A673 (cell line): ENCODE results near the gene LYPLA2. TPM values are rescaled to one million over a fixed set of nuclear protein-coding genes. Genes with fewer than 3 reads are reported as not detected.
"Not testable (repeated sequence)": the region's sequence is repeated elsewhere in the genome, so short reads cannot be mapped to it uniquely, and the experiment has no call there.

Experiments
- BruUV-seq: library from RNA; stranded (reverse); fragments of 400-500 nt; replicated peaks from 2 replicates; lab custom pipeline; 2021; lab: Mats Ljungman, UMichigan
- CTCF ChIA-PET: fragments of 300-600 bp; sonication (Branson Sonifier 250); formaldehyde crosslinking; loops from one replicate; lab custom pipeline; 2022; ENCODE audit warnings: antibody characterized with exemption; lab: Charles Lee
- POLR2A ChIA-PET: fragments of 300-600 bp; sonication (Branson Sonifier 250); formaldehyde crosslinking; loops from one replicate; lab custom pipeline; 2022; ENCODE audit warnings: antibody characterized with exemption; ENCODE audit not compliant: low non-redundant PET; lab: Charles Lee
- DNase-seq: peaks from one replicate; pipeline ENCODE4 v3.0.0-alpha.2; 2015; ENCODE audit warnings: low spot score
- H3K27ac ChIP-seq: fragments of 200-600 bp; sonication (generic); 2 replicates; pipeline ENCODE4 v1.5.1; 2016; ENCODE audit warnings: mixed run types, low read depth, mild to moderate bottlenecking, mixed read lengths, antibody characterized with exemption, low read length; ENCODE audit not compliant: poor library complexity, severe bottlenecking
- H3K27me3 ChIP-seq: fragments of 200-600 bp; sonication (generic); replicated peaks from 2 replicates; pipeline ENCODE4 v1.6.1; 2017; ENCODE audit warnings: mixed run types, low read depth, mild to moderate bottlenecking, mixed read lengths, antibody characterized with exemption, low read length; ENCODE audit not compliant: insufficient read depth, poor library complexity
- H3K36me3 ChIP-seq: fragments of 200-600 bp; sonication (generic); 2 replicates; pipeline ENCODE4 v1.6.1; 2016; ENCODE audit warnings: mixed run types, mild to moderate bottlenecking, mixed read lengths, antibody characterized with exemption, low read length; ENCODE audit not compliant: insufficient read depth, poor library complexity, severe bottlenecking
- H3K4me1 ChIP-seq: fragments of 200-600 bp; sonication (generic); 2 replicates; pipeline ENCODE4 v1.6.1; 2017; ENCODE audit warnings: mixed run types, mild to moderate bottlenecking, mixed read lengths, antibody characterized with exemption, low read length; ENCODE audit not compliant: insufficient read depth, poor library complexity, severe bottlenecking
- H3K4me3 ChIP-seq: fragments of 200-600 bp; sonication (generic); 2 replicates; pipeline ENCODE4 v1.5.1; 2016; ENCODE audit warnings: low read depth, mixed run types, mild to moderate bottlenecking, mixed read lengths, low read length; ENCODE audit not compliant: poor library complexity, severe bottlenecking
- H3K9me3 ChIP-seq: fragments of 200-600 bp; sonication (generic); 2 replicates; pipeline ENCODE4 v1.6.1; 2016; ENCODE audit warnings: mixed run types, low read depth, mild to moderate bottlenecking, mixed read lengths, antibody characterized with exemption, low read length; ENCODE audit not compliant: poor library complexity, severe bottlenecking
- CTCF ChIP-seq: fragments of 300-800, 200-600 bp; sonication (generic); conservative IDR thresholded peaks from 2 replicates; pipeline ENCODE4 v1.5.1; 2017; ENCODE audit warnings: low read depth, mild to moderate bottlenecking, antibody characterized with exemption, low read length, moderate library complexity, mixed read lengths
- EZH2 ChIP-seq: fragments of 200-600 bp; sonication (generic); IDR thresholded peaks from 2 replicates; pipeline ENCODE4 v1.6.1; 2017; ENCODE audit warnings: borderline replicate concordance, low read depth, mild to moderate bottlenecking, mixed read lengths, antibody characterized with exemption, low read length; ENCODE audit not compliant: poor library complexity, severe bottlenecking
- intact Hi-C: fragments of 100-400 bp; cut with micrococcal nuclease; formaldehyde crosslinking; loops from one replicate; pipeline ENCODE4 v1.10.0; 2022; ENCODE audit not compliant: unreplicated experiment
- total RNA-seq: library from RNA; stranded (reverse); gene quantifications from 2 replicates; pipeline ENCODE4 v1.2.3, GENCODE V29; 2021

Gene LYPLA2
- total RNA-seq, 1 experiment from 2014 or later: 66.2 TPM

- no peaks in the 10 kb centered on the region for H3K9me3 ChIP-seq
- no peaks in the 10 kb centered on the region for H3K27me3 ChIP-seq
- no TSS peak for BruUV-seq
- intact Hi-C loops: no loop called here
- H3K4me1 ChIP-seq: peaks cover 12% of the 10 kb centered on the region
- no peak overlapping the region for H3K4me3 ChIP-seq
- TF ChIP-seq CTCF (no peak), EZH2 (no peak)
- ChIA-PET POLR2A (no interaction called here), CTCF (no interaction called here)
- DNase-seq: no peak
- H3K36me3 ChIP-seq: no peaks in the 10 kb centered on the region
- no peak overlapping the region for H3K27ac ChIP-seq
Observed at GRCh38 chr1:23827717-23828116, 36.8 kb downstream of the LYPLA2 start.

- not testable (repeated sequence) for BruUV-seq
Observed at GRCh38 chr1:23834156-23834555, 43.2 kb downstream of the LYPLA2 start.

GRCh38 chr1:23836037-23836436 lies 45.1 kb downstream of the LYPLA2 start:
- CTCF ChIA-PET: no interaction called here
- H3K27me3 ChIP-seq: peaks cover 3% of the 10 kb centered on the region

More at GRCh38 chr1:23834156-23834555, 43.2 kb downstream of the LYPLA2 start:
- CTCF ChIA-PET, H3K4me1 ChIP-seq, H3K36me3 ChIP-seq, DNase-seq, H3K27me3 ChIP-seq, H3K4me3 ChIP-seq, POLR2A ChIA-PET, H3K9me3 ChIP-seq, H3K27ac ChIP-seq, intact Hi-C loops: not testable (repeated sequence)

More at GRCh38 chr1:23836037-23836436, 45.1 kb downstream of the LYPLA2 start:
- BruUV-seq: no TSS peak
- POLR2A ChIA-PET: no interaction called here
- Histone ChIP-seq H3K4me3 (no peak overlapping the region), H3K9me3 (no peaks in the 10 kb centered on the region), H3K4me1 (peaks cover 8% of the 10 kb centered on the region), H3K27ac (no peak overlapping the region), H3K36me3 (no peaks in the 10 kb centered on the region)
- intact Hi-C loops: no loop called here
- no peak for DNase-seq
- TF ChIP-seq CTCF (no peak), EZH2 (no peak)
